Gastroesophageal sphincter (tissue), 4 donors: Measurements from ENCODE around the gene C19orf67. TPM values are rescaled to one million over a fixed set of nuclear protein-coding genes. Genes with fewer than 3 reads are reported as not detected.

Source experiments
- ATAC-seq: fragments of 150-250 bp; one replicate; pipeline ENCODE4 v1.9.1; 2016; ENCODE audit warnings: mild to moderate bottlenecking, moderate library complexity
- H3K27ac ChIP-seq, 4 donors: fragments of 200-600 bp; sonication (generic) in 3 of 4; 1 replicate in 3 of 4; 2 replicates in 1 of 4; pipeline ENCODE4 v1.5.1; 2016 to 2019
- H3K27me3 ChIP-seq: fragments of 200-600 bp; sonication (generic); one replicate; pipeline ENCODE4 v1.5.1; 2019
- H3K36me3 ChIP-seq, 2 donors: fragments of 200-600 bp; sonication (generic); one replicate each; pipeline ENCODE4 v1.5.1; 2019; ENCODE audit warnings: control low read depth in 1 of 2
- H3K4me1 ChIP-seq, 3 donors: fragments of 200-600 bp; sonication (generic); 1 replicate in 2 of 3; 2 replicates in 1 of 3; pipeline ENCODE4 v1.5.1; 2016 to 2019; ENCODE audit warnings: control low read depth in 2 of 3
- H3K4me3 ChIP-seq, 2 donors: fragments of 200-600 bp; sonication (generic); one replicate each; pipeline ENCODE4 v1.5.1; 2019; ENCODE audit warnings: mild to moderate bottlenecking in 1 of 2, moderate library complexity in 1 of 2
- H3K9me3 ChIP-seq, 3 donors: fragments of 200-600 bp; sonication (generic); one replicate each; pipeline ENCODE4 v1.5.1; 2017 to 2019; ENCODE audit warnings: control low read depth in 2 of 3
- CTCF ChIP-seq, 4 experiments: fragments of 200-600 bp in 2 of 4; fragments of 450-650 bp in 2 of 4; sonication (generic) in 1 of 4; IDR thresholded peaks; one replicate each; pipeline ENCODE4 v1.5.1; 2017 to 2019; ENCODE audit warnings: antibody characterized with exemption in 4 of 4, mild to moderate bottlenecking in 2 of 4, moderate library complexity in 2 of 4
- EP300 ChIP-seq: sonication (generic); formaldehyde crosslinking; IDR thresholded peaks from one replicate; pipeline ENCODE4 v1.6.1; 2017; ENCODE audit warnings: antibody characterized with exemption, mild to moderate bottlenecking
- POLR2A ChIP-seq, 2 donors: fragments of 450-650 bp; IDR thresholded peaks; one replicate each; pipeline ENCODE4 v1.6.1; 2017; ENCODE audit warnings: antibody characterized with exemption in 2 of 2, mild to moderate bottlenecking in 2 of 2, moderate library complexity in 1 of 2
- POLR2AphosphoS5 ChIP-seq: sonication (generic); formaldehyde crosslinking; IDR thresholded peaks from one replicate; pipeline ENCODE4 v1.6.1; 2017; ENCODE audit warnings: antibody characterized with exemption
- WGBS, 2 donors: methylation state at CpG; one replicate each; pipeline ENCODE4 v1.1.5; 2018; ENCODE audit warnings: low coverage in 1 of 2; 5-methylcytosine and 5-hydroxymethylcytosine counted together
- total RNA-seq, 4 donors: library from RNA; depleted of rRNA; stranded (reverse); fragments of >200 nt; gene quantifications; one replicate each; pipeline ENCODE4 v1.1.0, GENCODE V29; 2016

The C19orf67 gene
- total RNA-seq, 4 donors from 2014 or later, result not detected

DNA sequence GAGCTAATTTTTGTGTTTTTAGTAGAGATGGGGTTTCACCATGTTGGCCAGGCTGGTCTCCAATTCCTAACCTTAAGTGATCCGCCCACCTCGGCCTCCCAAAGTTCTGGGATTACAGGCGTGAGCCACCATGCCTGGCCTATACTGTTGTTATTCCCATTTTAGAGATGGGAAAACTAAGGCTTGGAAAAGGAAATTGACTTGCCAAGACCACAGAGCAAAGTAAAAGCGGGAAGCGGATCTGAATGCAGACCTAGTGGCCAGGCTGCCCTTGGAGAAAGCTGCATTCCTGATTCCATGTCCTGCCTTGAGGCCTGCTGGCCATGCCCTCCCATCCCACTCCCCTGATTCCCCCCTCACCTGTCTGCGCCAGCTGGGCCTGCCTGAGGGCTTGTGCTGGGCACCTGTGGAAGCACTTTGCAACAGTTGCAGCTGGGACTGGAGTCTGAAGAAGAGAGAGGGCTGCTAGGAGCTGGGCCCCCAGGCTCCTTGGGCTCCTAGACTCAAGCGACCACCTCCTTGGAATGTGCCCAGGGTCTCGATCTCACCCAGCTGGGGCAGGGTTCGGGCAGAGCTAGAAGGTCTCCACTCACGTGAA, 29.4 kb downstream of the C19orf67 start:
- WGBS, 2 donors, result 93 to 100% methylated on average over 2 to 3 of the region's 10 CpGs
- peaks cover 41% of the 10 kb centered on the region for H3K27me3 ChIP-seq

GRCh38 chr19:14055396-14055795, 30.2 kb downstream of the C19orf67 start:
- peaks cover 33% of the 10 kb centered on the region for H3K27me3 ChIP-seq
- TF ChIP-seq CTCF (IDR thresholded peaks at IDR 0.05) (no peak), POLR2A (IDR thresholded peaks at IDR 0.05) (no peak), POLR2AphosphoS5 (no peak), EP300 (no peak)
- H3K9me3 ChIP-seq, result peaks cover 0 to 9% (median 0%) of the 10 kb centered on the region in 3 donors
- peaks cover 0 to 7% of the 10 kb centered on the region in 2 donors for H3K36me3 ChIP-seq
- H3K4me1 ChIP-seq, result peaks cover 0 to 28% (median 10%) of the 10 kb centered on the region in 3 donors
- 80 to 90% methylated on average over 1 to 2 of the region's 3 CpGs for WGBS, 2 donors
- no peak overlapping the region for H3K27ac ChIP-seq
- no peak overlapping the region for H3K4me3 ChIP-seq
- ATAC-seq, result no peak

More for the DNA sequence above, 29.4 kb downstream of the C19orf67 start:
- H3K4me3 ChIP-seq, result no peak overlapping the region
- peaks cover 0 to 28% (median 10%) of the 10 kb centered on the region in 3 donors for H3K4me1 ChIP-seq
- peaks cover 0 to 9% (median 0%) of the 10 kb centered on the region in 3 donors for H3K9me3 ChIP-seq
- TF ChIP-seq POLR2A (IDR thresholded peaks at IDR 0.05) (no peak), CTCF (IDR thresholded peaks at IDR 0.05) (no peak)
- H3K27ac ChIP-seq, result no peak overlapping the region
- peaks cover 0 to 7% of the 10 kb centered on the region in 2 donors for H3K36me3 ChIP-seq
- ATAC-seq, result no peak

DNA sequence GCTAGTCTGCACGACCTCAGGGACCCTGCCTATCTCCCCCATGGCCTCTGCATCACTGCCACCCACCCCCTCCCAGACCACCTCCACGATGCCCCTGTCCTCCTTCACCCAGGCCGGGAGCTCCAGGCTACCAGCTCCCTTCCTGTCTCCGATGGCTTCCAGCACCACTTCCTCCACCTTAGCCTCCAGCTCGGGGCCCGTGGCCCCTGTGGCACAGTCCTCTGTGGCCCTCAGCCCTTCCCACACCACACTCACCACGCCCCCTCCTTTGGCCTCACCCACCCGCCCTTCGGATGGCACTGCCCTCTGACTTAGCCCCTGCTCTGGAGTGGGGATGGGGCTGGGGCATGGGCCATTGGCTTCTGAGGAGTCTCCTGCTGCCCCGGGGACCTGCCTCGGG, 30.9 kb downstream of the C19orf67 start:
- peaks cover 27% of the 10 kb centered on the region for H3K27me3 ChIP-seq
- no peak overlapping the region for H3K4me3 ChIP-seq
- no peak overlapping the region for H3K27ac ChIP-seq
- TF ChIP-seq EP300 (no peak), POLR2A (IDR thresholded peaks at IDR 0.05) (no peak), CTCF (IDR thresholded peaks at IDR 0.05) (no peak), POLR2AphosphoS5 (no peak)
- WGBS, 2 donors, result 63% methylated on average over 6 of the region's 11 CpGs; no CpG with 5 or more reads in 1 of the 2 donors
- peaks cover 0 to 9% (median 0%) of the 10 kb centered on the region in 3 donors for H3K9me3 ChIP-seq
- no peak for ATAC-seq
- H3K36me3 ChIP-seq, result peaks cover 0 to 7% of the 10 kb centered on the region in 2 donors
- H3K4me1 ChIP-seq, result peaks cover 0 to 28% (median 10%) of the 10 kb centered on the region in 3 donors

- ATAC-seq, result no peak
- WGBS, 2 donors, result 83 to 92% methylated on average over 4 to 6 of the region's 6 CpGs
Observed at GRCh38 chr19:14054099-14054498, 31.5 kb downstream of the C19orf67 start.

More at GRCh38 chr19:14054099-14054498, 31.5 kb downstream of the C19orf67 start:
- Histone ChIP-seq H3K36me3 (peaks cover 0 to 7% of the 10 kb centered on the region in 2 donors), H3K9me3 (peaks cover 0 to 9% (median 0%) of the 10 kb centered on the region in 3 donors), H3K27ac (no peak overlapping the region), H3K27me3 (peaks cover 20% of the 10 kb centered on the region), H3K4me1 (peaks cover 0 to 24% (median 10%) of the 10 kb centered on the region in 3 donors), H3K4me3 (no peak overlapping the region)
- TF ChIP-seq EP300, result no peak
- TF ChIP-seq CTCF (IDR thresholded peaks at IDR 0.05), result no peak
- no peak for TF ChIP-seq POLR2AphosphoS5
- no peak for TF ChIP-seq POLR2A (IDR thresholded peaks at IDR 0.05)
